Measurements from ENCODE around the gene FXYD7. TPM values are rescaled to one million over a fixed set of nuclear protein-coding genes. Genes with fewer than 3 reads are reported as not detected.

The FXYD7 gene
- total RNA-seq, 1 experiment from 2014 or later: not detected

- intact Hi-C loops (cut with micrococcal nuclease): no loop called here
- CTCF ChIA-PET: interaction anchor here (0.6 to 2.0 kb wide), 6 partner anchors 13 to 1252 kb away, joined by 3 to 8 read pairs (median 4); no protein-coding TSS in a partner anchor
- Mint-ChIP-seq H3K9me3 (ENCODE audit: unreplicated experiment) (no peaks in the 10 kb centered on the region), H3K4me3 (ENCODE audit: unreplicated experiment) (no peak overlapping the region), H3K27me3 (ENCODE audit: insufficient read depth, unreplicated experiment) (no peaks in the 10 kb centered on the region), H3K36me3 (ENCODE audit: insufficient read depth, unreplicated experiment) (peaks cover 11% of the 10 kb centered on the region), H3K4me1 (ENCODE audit: insufficient read depth, unreplicated experiment) (peaks cover 77% of the 10 kb centered on the region), H3K27ac (ENCODE audit: low read depth, unreplicated experiment) (peak overlapping the region; percentile 49)
- POLR2A ChIA-PET: interaction anchor here (1.2 to 2.3 kb wide), 2 partner anchors 23 to 25 kb away, joined by 3 to 8 read pairs; no protein-coding TSS in a partner anchor
- TF ChIP-seq, protein P1, sequence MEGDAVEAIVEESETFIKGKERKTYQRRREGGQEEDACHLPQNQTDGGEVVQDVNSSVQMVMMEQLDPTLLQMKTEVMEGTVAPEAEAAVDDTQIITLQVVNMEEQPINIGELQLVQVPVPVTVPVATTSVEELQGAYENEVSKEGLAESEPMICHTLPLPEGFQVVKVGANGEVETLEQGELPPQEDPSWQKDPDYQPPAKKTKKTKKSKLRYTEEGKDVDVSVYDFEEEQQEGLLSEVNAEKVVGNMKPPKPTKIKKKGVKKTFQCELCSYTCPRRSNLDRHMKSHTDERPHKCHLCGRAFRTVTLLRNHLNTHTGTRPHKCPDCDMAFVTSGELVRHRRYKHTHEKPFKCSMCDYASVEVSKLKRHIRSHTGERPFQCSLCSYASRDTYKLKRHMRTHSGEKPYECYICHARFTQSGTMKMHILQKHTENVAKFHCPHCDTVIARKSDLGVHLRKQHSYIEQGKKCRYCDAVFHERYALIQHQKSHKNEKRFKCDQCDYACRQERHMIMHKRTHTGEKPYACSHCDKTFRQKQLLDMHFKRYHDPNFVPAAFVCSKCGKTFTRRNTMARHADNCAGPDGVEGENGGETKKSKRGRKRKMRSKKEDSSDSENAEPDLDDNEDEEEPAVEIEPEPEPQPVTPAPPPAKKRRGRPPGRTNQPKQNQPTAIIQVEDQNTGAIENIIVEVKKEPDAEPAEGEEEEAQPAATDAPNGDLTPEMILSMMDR (IDR thresholded peaks at IDR 0.05; ENCODE audit: unreplicated experiment): no peak
- DNase-seq (ENCODE audit: unreplicated experiment): peak; percentile 80
- no TSS peak for BruUV-seq (replicated peaks)
Measured at GRCh38 chr19:35120898-35121297, 22.2 kb upstream of the FXYD7 start.

- intact Hi-C loops (cut with micrococcal nuclease): no loop called here
- Mint-ChIP-seq H3K27ac (ENCODE audit: low read depth, unreplicated experiment) (peak overlapping the region; percentile 73), H3K27me3 (ENCODE audit: insufficient read depth, unreplicated experiment) (no peaks in the 10 kb centered on the region), H3K4me3 (ENCODE audit: unreplicated experiment) (peak overlapping the region; percentile 89), H3K36me3 (ENCODE audit: insufficient read depth, unreplicated experiment) (peaks cover 11% of the 10 kb centered on the region), H3K4me1 (ENCODE audit: insufficient read depth, unreplicated experiment) (peaks cover 59% of the 10 kb centered on the region), H3K9me3 (ENCODE audit: unreplicated experiment) (no peaks in the 10 kb centered on the region)
- ChIA-PET CTCF (interaction anchor here (0.6 to 2.6 kb wide), 5 partner anchors 8 to 53 kb away, joined by 3 to 17 read pairs (median 4); partner anchors contain the start of gene FXYD3), POLR2A (interaction anchor here (0.6 to 6.0 kb wide), 16 partner anchors 7 to 390 kb away, joined by 3 to 70 read pairs (median 4); partner anchors contain the start of genes DMKN, FXYD3, FXYD5 and LGI4)
- BruUV-seq (replicated peaks): no TSS peak
- peak; percentile 98 for DNase-seq (ENCODE audit: unreplicated experiment)
- TF ChIP-seq, protein P1 (IDR thresholded peaks at IDR 0.05; ENCODE audit: unreplicated experiment): no peak
Measured at GRCh38 chr19:35122687-35123551, 20.1 kb upstream of the FXYD7 start.

GRCh38 chr19:35123573-35123972 lies 19.5 kb upstream of the FXYD7 start:
- Mint-ChIP-seq H3K4me3 (ENCODE audit: unreplicated experiment) (peak overlapping the region; percentile 89), H3K27ac (ENCODE audit: low read depth, unreplicated experiment) (peak overlapping the region; percentile 73), H3K9me3 (ENCODE audit: unreplicated experiment) (no peaks in the 10 kb centered on the region), H3K27me3 (ENCODE audit: insufficient read depth, unreplicated experiment) (no peaks in the 10 kb centered on the region), H3K36me3 (ENCODE audit: insufficient read depth, unreplicated experiment) (peaks cover 11% of the 10 kb centered on the region), H3K4me1 (ENCODE audit: insufficient read depth, unreplicated experiment) (peaks cover 52% of the 10 kb centered on the region)
- POLR2A ChIA-PET: interaction anchor here (0.6 to 6.0 kb wide), 16 partner anchors 8 to 144 kb away, joined by 3 to 70 read pairs (median 4); partner anchors contain the start of genes FXYD3, FXYD5 and LGI4
- TF ChIP-seq, protein P1 (IDR thresholded peaks at IDR 0.05; ENCODE audit: unreplicated experiment): no peak
- no TSS peak for BruUV-seq (replicated peaks)
- CTCF ChIA-PET: interaction anchor here (0.6 to 2.6 kb wide), 5 partner anchors 8 to 53 kb away, joined by 3 to 17 read pairs (median 3); partner anchors contain the start of gene FXYD3
- DNase-seq (ENCODE audit: unreplicated experiment): peak; percentile 96
- intact Hi-C loops (cut with micrococcal nuclease): no loop called here

Data from MCF 10A (cell line).